ENCODE measurements around the gene MUC6. TPM values are rescaled to one million over a fixed set of nuclear protein-coding genes. Genes with fewer than 3 reads are reported as not detected.

Gene MUC6
- total RNA-seq, 2 donors from 2014 or later: 0.10 TPM; not detected in 1

GRCh38 chr11:1082728-1083620, 46.5 kb upstream of the MUC6 start:
- H3K27ac ChIP-seq: no peak overlapping the region
- H3K36me3 ChIP-seq: no peaks in the 10 kb centered on the region
- H3K27me3 ChIP-seq: no peaks in the 10 kb centered on the region
- no peak for DNase-seq
- no peak overlapping the region for H3K4me3 ChIP-seq
- no peaks in the 10 kb centered on the region for H3K4me1 ChIP-seq
- H3K9me3 ChIP-seq: no peaks in the 10 kb centered on the region
- no peak for TF ChIP-seq CTCF (IDR thresholded peaks at IDR 0.05)
- intact Hi-C loops (cut with DNase I): no loop called here
- H3K9ac ChIP-seq (ENCODE audit: low read depth in 2 of 2, low read length in 2 of 2): no peak overlapping the region

GRCh38 chr11:1082346-1082727, 45.8 kb upstream of the MUC6 start:
- H3K27me3 ChIP-seq: no peaks in the 10 kb centered on the region
- intact Hi-C loops (cut with DNase I): no loop called here
- H3K9me3 ChIP-seq: no peaks in the 10 kb centered on the region
- H3K4me3 ChIP-seq: no peak overlapping the region
- no peak for DNase-seq
- no peak for TF ChIP-seq CTCF (IDR thresholded peaks at IDR 0.05)
- no peaks in the 10 kb centered on the region for H3K36me3 ChIP-seq
- H3K27ac ChIP-seq: no peak overlapping the region
- H3K4me1 ChIP-seq: no peaks in the 10 kb centered on the region
- peak overlapping the region in 1 of 2 donors; percentile 12 for H3K9ac ChIP-seq (ENCODE audit: low read depth in 2 of 2, low read length in 2 of 2)

GRCh38 chr11:1081601-1082311, 45.2 kb upstream of the MUC6 start:
- Histone ChIP-seq H3K9me3 (no peaks in the 10 kb centered on the region), H3K27me3 (no peaks in the 10 kb centered on the region), H3K4me1 (no peaks in the 10 kb centered on the region), H3K9ac (ENCODE audit: low read depth in 2 of 2, low read length in 2 of 2) (peak overlapping the region; percentile 5 to 12), H3K36me3 (no peaks in the 10 kb centered on the region), H3K27ac (no peak overlapping the region), H3K4me3 (no peak overlapping the region)
- no peak for TF ChIP-seq CTCF (IDR thresholded peaks at IDR 0.05)
- DNase-seq: no peak
- intact Hi-C loops (cut with DNase I): no loop called here

- intact Hi-C loops (cut with DNase I): no loop called here
- peak overlapping the region in 1 of 2 donors; percentile 19 for H3K9ac ChIP-seq (ENCODE audit: low read depth in 2 of 2, low read length in 2 of 2)
- no peaks in the 10 kb centered on the region for H3K27me3 ChIP-seq
- H3K4me3 ChIP-seq: peak overlapping the region; percentile 19
- no peak overlapping the region for H3K27ac ChIP-seq
- H3K9me3 ChIP-seq: no peaks in the 10 kb centered on the region
- no peak for TF ChIP-seq CTCF (IDR thresholded peaks at IDR 0.05)
- H3K36me3 ChIP-seq: no peaks in the 10 kb centered on the region
- no peak for DNase-seq
- H3K4me1 ChIP-seq: peaks cover 10% of the 10 kb centered on the region
These were observed 41.7 kb upstream of the MUC6 start for GRCh38 chr11:1078191-1078601.

- DNase-seq: no peak
- no peak for TF ChIP-seq CTCF (IDR thresholded peaks at IDR 0.05)
- peak overlapping the region; percentile 19 for H3K4me3 ChIP-seq
- peak overlapping the region in 1 of 2 donors; percentile 19 for H3K9ac ChIP-seq (ENCODE audit: low read depth in 2 of 2, low read length in 2 of 2)
- intact Hi-C loops (cut with DNase I): no loop called here
- H3K27me3 ChIP-seq: no peaks in the 10 kb centered on the region
- H3K36me3 ChIP-seq: no peaks in the 10 kb centered on the region
- H3K27ac ChIP-seq: no peak overlapping the region
- H3K4me1 ChIP-seq: peaks cover 16% of the 10 kb centered on the region
- H3K9me3 ChIP-seq: no peaks in the 10 kb centered on the region
These were observed 41.0 kb upstream of the MUC6 start for GRCh38 chr11:1077417-1078119.

Data from colonic mucosa (tissue), 4 donors.